Eye (tissue), 1 donor: ENCODE measurements around the gene HDGFL2.
"Not testable (repeated sequence)": the region's sequence is repeated elsewhere in the genome, so short reads cannot be mapped to it uniquely, and the experiment has no call there.

Experiments used
- DNase-seq: peaks from one replicate; pipeline ENCODE4 v3.0.0-alpha.2; 2015

HDGFL2 gene

DNA sequence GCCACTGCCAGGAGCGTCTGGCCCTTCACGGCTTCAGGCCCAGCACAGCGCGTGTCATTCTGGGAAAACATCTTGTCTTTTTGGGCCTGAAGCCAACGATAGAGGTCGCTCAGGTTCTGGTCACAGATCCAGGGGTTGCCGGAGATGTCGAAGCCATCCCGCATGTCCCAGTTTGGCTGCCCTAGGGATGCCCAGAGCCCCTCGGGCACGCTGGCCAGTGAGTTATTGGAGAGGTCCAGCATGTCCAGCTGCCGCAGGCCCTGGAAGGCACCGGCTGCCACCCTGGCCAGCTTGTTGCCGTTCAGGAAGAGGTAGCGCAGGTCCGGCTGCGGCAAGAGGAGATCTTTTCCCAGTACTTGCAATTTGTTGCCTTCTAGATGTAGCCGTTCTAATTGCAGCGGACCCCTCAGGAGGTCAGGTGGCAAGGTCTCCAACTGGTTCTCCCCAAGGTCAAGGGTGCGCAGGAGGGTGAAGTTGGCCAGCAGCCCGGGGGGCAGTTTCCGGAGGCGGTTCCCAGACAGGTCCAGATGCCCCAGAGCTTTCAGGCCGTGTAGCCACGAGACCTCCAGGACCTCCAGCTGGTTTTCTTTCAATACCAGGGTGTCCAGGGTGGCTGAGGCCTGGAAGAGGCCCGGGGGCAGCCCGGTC is 66.0 kb downstream of the HDGFL2 start:
- no peak for DNase-seq

DNA sequence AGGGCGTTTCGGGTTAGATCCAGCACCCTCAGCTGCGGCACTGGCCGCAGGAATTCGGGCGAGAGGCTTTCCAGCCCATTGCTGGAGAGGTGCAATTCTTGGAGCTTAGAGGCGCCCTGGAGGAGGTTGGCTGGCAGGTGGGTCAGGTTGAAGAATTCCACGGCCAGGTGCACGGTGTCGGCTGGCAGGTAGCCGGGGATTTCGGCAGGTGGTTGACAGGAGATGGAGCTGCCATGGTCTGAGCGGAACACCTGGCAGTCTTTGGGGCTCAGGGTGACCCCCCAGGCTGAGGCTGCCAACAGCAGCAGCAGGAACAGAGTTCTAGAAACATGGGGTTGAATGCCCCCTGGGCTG is 66.5 kb downstream of the HDGFL2 start:
- no peak for DNase-seq

DNA sequence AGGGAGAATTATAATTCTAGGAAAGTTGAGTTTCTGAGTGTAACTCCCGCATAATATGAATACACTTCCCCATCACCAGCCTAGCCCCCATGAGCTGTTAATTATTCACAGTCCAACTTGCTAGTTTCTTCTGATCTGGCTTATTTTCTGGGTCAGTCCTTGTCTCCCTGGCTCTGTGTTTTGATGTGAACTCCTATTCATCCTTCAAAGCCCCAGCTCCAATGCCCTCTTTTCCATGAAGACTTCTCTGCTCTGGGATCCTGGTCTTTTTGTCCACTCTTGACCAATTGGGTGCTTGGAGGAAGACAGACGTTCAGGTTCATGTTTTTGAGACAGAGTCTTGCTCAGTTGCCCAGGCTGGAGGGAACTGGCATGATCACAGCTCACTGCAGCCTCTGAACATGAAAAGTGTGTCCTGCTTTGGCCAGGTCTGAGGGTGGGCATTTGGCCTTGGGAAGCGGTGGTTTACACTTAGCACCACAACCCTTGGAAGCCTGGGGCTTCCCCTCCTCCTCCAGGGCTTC is 67.1 kb downstream of the HDGFL2 start:
- DNase-seq = no peak

DNA sequence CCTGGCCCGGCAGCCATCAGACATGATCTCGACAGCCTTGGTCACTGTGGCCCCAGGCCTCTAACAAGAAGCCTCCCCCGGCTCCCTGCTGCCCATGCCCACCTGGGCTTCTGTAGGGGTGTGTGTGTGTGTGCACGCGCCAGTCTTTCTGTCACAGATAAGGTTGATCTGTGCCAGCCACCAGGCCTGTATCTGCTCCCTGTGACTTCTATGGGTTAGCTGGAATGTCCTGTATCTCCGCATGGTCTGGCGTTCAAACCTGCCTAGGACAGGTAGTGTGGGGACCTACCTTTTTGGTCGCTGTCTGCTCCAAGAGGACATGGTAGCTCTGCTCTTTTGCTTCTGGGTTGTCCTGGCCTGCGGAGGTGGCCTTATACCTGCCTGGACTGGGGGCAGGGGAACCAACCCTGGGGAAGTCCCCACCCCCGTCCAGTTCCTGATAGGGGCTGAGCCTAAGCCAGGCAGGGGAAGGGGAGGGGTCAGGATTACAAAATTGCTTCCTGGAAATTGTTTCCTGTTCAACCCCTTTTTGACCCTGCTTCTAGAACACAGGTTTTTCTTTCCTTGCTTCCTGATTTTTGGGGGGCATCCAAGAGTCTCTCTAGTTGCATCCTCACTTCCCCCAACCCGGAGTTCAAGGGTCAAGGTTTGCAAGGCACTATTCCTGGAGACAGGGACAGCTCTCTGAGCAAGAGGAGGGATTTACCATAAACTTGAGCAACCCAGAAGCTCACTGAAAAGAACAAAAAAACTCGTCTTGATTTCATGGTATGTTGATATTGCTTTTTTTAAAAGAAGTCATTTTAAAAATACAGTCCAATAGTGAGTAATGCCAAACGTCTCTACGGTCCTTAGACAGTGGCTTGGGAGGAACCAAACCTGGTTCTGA is 67.8 kb downstream of the HDGFL2 start, which contains the start of gene LRG1:
Gene LRG1, minus strand, starts transcription at position 344 of the 889 bp plus-strand sequence. Its CDS starts 23 bp downstream, at position 321.
- DNase-seq = no peak

DNA sequence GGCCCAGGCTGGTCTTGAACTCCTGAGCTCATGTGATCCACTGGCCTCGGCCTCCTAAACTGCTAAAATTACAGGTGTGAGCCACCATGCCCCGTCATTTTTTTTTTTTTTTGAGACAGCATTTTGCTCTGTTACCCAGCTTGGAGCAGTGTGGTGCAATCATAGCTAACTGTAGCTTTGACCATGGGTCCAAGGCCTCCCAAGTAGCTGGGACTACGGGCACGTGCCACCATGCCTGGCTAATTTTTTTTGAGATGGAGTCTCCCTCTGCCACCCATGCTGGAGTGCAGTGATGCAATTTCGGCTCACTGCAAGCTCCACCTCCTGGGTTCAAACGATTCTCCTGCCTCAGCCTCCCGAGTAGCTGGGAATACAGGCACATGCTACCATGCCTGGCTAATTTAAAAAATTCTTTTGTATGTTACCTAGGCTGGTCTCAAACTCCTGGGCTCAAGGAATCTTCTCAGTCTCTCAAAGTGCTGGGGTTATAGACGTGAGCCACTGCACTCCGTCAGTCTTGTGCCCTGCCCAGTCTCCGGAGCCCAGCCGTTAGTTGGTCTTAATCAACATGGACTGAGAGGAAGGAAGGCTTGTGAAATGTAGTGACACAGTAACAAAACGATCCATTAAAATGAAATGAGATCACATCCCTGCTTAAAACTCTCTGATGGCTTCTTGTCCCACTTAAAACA is 69.2 kb downstream of the HDGFL2 start:
- DNase-seq = no peak

DNA sequence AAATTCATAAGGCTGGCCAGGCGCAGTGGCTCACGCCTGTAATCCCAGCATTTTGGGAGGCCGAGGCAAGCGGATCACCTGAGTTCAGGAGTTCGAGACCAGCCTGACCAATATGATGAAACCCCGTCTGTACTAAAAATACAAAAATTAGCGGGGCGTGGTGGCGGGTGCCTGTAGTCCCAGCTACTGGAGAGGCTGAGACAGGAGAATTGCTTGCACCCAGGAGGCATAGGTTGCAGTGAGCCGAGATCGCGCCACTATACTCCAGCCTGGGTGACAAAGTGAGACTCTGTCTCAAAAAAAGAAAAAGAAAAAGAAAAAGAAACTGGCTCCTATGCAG is 69.7 kb downstream of the HDGFL2 start:
- DNase-seq = not testable (repeated sequence)

DNA sequence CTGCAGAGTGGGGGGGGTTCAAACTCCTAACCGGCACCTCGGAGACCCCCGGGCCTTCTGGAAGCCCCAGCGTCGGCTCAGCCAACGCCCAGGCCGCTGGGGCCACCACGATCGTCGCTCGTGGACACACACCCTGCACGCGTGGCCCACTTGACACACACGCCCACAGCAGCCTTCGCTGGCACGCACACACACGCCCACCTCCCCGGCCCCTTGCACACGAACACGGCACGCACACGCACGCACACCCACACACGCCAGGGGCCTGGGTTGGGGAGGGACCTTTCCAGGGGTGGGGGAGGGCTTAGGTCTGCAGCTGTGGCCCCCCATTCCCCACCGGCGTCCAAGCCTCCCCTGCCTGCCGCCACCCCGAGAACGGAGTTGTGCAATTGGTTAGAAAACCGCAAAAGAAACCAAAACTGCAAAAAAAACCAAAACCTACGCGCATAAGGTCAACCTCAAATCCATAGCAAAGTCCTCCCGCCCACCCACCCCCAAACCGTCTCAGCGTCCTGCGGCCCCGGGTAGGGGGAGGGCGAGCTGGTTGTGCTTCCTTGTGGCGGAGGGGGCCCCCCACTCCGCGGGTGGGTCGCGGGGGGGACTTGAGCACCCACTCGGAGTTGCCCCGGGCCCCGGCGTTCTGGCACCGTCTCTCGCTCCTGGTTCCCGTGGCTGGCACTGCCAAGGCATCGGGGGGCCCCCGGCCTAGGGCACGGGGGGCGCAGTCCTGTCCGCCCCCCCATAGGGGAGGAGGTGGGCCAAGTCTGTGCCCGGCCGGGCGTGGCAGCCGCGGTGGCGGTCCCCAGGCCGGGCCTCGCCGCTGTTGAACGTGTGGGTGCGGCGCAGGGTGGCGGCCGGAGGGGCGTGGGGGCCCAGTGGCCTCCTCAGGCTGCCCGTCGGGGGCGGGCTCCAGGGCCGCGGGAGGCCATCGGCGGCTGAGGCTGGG is 71.1 kb downstream of the HDGFL2 start:
- no peak for DNase-seq

DNA sequence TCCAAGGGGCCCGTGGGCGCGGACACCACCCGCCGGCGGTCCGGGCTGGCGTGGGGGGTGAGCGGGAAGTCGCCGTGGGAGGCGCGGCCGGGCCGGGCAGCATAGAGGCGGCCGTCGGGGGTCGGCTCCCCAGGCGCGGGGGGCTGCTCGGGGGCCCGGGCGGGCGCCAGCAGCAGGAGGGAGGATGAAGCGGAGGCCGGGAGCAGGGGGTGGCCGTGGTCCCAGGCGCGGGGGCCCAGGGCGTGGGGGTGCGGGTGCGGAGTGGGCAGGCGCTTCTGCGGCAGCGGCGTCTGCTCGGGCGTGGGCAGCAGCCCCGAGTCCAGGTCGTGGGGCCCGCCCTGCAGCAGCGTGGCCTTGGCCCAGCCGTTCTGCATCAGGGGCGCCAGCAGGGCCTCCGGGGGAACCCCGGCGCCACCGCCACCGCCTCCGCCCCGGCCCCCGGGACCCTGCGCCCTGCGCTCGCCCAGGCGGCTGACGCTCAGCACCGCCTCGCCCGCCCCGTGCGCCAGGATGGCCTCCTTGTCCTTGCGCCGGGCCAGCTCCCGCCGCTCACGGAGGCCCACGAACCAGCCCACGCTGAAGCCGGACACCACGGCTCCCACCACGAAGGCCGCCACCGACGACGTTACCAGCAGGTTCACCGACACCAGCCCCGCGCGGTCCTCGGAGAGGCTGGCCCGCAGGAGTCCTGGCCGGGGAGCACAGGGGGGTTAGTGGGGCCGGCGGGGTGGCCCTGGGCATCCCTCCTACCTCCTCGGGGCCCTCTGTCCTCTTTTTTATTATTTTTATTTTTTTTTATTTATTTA is 71.9 kb downstream of the HDGFL2 start:
- DNase-seq = no peak

DNA sequence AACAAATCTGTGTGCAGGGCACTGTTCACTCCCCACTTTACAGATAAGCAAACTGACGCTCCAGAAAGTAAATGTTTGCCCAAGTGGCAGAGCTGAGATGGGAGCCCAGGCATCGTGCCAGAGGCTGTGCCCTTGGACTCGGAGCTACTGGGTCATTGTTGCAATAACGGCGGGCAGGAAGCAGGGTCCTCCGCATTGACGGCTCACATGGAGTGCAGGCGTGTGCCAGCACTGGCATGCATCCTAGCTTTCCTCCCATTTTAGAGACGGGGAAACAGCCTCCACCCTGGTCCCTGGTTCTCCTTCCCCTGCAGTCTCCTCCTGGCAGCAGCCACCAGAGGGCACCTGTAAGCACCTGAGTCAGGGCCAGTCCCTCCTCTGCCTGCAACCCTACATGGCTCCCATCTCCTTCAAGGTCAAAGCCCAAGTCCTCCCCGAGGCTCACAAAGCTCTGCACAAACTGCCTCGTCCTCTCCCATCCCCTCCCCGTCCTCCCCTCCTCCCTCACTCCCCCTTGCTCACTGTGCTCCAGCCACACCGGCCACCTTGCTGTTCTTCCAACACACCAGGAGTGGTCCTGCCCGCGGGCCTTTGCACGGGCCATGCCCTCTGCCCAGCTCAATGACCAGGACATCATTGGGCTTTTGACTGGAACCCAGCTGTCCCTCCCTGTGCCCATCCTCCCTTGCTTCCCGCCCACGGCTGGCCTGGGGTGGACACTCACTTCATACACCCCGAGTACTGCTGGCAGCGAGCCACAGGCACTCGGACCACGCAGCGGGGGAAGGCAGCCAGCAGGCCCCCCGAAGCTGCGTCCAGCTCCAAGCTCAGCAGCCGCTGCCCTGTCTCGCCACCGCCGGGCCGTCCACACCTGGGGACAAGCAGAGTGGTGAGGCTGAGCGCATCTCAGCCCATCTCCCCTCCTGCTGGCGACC is 75.5 kb downstream of the HDGFL2 start:
- no peak for DNase-seq

DNA sequence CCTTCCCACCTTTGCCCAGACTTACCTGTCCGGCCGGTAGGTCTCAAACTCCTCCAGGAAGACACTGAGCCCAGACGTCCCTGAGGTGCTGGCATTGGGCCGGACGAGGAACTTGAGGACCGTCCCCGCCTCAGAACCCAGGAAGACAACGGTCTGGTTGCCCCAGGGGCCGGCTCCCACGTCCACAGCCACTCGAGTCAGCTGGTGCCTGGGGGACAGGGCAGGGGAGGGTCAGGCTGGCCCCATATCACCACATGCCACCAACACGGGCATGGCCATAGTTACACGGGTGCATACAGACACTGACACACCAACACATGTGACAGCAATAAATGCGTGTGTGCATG is 76.1 kb downstream of the HDGFL2 start:
- no peak for DNase-seq

DNA sequence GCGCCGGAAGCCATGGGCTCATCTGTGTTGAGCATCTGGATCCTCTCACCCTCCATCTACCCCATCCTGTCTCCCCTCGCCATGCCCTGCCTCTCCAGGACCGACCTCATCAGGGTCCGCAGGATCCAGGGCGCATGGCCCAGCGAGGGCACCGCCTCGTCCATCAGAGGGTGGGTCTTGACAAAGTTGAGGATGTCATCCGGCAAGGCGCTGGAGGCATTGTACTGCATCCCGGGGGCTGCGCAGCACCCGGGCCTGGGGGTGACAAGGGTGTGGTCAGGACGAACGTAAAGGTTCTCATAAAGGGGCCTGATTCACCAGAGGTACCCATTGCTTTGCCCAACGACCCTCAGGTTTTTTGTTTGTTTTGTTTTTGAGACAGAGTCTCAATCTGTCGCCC is 77.9 kb downstream of the HDGFL2 start:
- no peak for DNase-seq

DNA sequence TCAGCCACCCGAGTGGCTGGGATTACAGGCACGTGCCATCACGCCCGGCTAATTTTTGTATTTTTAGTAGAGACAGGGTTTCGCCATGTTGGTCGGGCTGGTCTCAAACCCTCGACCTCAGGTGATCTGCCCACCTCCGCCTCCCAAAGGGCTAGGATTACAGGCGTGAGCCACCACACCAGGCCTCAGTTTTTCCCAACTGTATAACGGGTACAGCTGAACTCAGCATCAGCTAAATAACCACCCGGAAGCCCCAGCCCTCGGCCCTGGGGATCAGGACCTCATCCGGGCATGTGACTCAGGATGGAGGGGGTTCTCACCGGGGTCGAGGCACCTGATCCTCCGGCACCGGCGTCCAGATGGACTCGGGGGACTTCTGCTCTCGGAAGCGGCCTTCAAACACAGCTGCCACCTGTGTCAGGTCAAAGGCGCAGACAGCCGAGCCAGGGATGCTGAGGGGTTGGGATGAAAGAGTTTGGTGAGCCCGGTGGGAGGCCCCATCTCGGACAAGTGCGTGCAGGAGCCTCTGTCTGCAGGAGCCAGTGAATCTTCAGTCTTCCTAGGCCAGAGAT is 78.5 kb downstream of the HDGFL2 start:
- no peak for DNase-seq
